Erythroblast (primary cell): ENCODE data around the gene DPP4.

Experiments
- DNase-seq, 2 experiments: peaks; one replicate each; lab custom pipeline; 2025; lab: John Stamatoyannopoulos, UW
- GATA1 ChIP-seq: IDR thresholded peaks from 2 replicates; pipeline ENCODE4 v1.6.1; 2011; ENCODE audit warnings: low read depth, mild to moderate bottlenecking, control low read depth, low read length, moderate library complexity
- POLR2A ChIP-seq: IDR thresholded peaks from 2 replicates; pipeline ENCODE4 v1.6.1; 2011; ENCODE audit warnings: mild to moderate bottlenecking, low read length

Gene DPP4

DNA sequence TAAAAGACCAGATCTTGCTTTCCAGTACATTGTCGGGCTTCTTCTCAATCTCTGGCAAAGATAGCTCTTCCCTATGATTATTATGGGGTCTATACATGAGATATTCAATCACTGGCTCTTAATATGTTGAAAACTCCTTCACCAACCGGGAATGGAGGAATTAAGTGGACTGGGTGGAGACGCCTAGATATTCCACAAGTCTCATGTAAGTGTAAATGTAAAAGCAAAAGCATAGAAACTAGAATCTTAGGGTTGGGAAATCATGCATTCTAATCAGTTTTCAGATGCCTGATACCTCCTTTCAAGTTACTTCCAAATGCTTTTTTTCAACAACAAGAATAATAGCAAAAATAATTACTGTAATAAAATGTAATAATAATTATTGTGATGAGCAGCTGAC, 38.0 kb downstream of the DPP4 start:
- no peak for DNase-seq
- TF ChIP-seq POLR2A (no peak), GATA1 (no peak)

DNA sequence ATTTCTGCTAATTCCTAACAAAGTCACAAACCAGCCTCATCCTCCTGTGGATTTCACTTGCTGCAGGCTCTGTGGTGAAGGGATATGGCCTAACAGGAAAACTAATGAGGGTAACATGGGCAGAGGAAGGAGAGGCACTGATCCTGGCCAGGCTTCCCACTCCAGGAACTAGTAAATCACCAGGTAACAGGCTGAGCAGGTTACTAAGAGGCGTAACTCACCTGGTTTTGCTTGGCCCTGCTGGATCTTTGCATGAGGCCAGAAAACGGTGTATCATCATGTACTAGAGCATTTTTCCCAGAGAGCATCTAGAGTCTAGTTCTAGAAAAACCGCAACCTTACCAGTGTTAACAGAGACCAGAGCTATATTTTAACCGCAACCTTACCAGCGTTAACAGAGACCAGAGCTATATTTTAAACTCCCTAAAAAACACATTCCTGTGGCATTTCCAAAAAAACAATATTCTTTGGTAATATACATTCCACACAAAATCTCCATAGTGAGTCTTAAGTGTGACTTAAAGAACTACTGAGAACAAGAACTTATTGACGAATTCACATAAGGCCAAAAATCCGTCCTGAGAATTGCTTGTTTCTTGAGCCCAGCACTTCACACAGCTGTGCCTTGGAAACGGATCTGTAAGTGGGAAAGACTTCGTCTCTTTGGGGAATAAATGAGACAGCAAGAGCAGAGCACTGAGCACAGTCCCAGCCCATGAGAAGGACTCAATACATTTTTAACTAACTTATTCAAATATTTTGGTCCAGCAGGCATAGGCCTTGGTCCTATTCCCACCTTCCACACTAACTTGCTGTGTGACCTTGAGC, 43.4 kb downstream of the DPP4 start:
- TF ChIP-seq GATA1 (no peak), POLR2A (no peak)
- no peak for DNase-seq

DNA sequence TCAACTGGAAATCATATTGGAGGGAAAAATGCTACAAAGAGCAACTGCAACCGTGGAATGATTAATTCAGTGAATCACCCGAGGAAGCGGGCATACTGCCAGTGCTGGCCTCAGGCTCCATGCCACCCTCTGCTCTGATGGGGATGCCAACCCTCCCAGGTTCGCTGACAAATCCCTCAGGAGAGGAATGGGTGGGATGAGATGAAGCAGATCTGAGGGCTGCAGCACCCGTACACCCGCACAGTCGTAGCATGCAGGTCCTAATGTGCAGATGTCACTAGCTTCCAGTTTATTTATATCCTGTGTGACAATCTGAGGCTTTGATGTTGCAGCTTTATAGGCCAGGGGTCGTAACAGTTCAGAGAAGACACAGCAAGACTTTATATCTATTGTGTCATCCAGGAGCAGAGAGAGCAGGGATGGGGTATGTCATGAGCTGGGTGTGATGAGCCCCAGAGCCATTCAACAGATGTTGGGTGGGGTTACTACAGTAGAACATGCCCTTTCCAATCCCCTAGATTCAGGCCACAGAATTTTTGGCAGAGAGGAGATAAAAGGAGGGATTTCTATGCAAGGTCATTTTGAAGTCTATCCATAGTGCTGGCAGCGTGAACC, 44.6 kb downstream of the DPP4 start:
- TF ChIP-seq GATA1 (no peak), POLR2A (no peak)
- DNase-seq = no peak

DNA sequence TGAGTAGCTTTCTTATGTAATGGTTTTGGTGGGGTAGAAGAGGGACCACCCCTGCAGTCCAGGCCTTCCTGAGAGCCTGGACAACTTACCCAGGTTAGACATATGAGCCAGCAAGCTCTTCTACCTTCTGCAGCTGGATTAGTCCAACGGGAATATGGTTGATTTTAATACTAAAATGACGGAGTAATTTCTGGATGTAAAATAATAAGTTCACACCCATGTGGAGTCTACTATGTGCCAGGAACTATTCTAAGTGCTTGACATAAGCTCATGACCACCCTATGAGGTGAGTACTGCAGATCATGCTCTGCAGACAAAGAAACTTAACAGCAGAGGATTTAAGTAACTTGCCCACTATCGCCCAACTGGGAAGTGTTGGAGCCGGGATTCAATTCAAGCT, 45.5 kb downstream of the DPP4 start:
- TF ChIP-seq GATA1 (no peak), POLR2A (no peak)
- DNase-seq = no peak

DNA sequence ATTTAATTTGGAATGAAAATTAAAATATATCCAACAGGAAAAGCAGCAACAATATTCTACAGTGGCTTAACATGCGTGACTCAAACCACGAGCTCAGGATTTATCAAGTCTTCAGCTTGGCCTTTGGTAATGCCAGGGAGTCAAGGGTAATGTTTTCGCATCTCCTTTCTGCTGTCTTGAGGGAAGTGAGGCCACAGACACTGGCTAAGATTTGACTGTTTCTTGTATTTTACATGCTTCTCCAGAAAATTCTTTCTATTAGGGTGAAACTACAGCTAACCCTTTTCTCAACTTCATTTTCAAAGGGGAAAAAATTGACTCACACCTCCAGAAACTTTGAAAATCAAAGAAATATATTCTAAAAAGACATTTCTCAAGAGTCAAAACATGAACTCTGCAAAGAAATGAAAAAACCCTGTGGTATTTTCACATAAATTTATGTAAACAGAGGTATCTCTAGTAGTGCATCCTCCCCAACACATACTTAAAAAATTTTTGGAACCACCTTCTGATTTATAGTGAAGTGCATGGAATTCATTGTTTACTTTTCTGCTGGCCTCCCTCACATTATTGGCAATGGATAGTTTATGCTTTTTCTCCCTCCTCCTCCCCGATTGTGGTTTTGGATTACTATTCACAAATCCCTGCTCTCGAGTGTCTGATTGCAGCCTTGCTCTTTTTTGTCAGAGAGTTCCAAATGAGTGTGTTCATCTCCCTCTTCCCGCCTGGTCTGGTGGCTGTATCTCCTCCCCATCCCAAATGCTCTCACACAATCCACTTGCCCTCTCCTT, 48.7 kb downstream of the DPP4 start:
- DNase-seq = no peak
- TF ChIP-seq POLR2A (no peak), GATA1 (no peak)

GRCh38 chr2:162022290-162022945, 51.6 kb downstream of the DPP4 start:
- no peak for DNase-seq
- no peak for TF ChIP-seq GATA1
- TF ChIP-seq POLR2A = no peak

DNA sequence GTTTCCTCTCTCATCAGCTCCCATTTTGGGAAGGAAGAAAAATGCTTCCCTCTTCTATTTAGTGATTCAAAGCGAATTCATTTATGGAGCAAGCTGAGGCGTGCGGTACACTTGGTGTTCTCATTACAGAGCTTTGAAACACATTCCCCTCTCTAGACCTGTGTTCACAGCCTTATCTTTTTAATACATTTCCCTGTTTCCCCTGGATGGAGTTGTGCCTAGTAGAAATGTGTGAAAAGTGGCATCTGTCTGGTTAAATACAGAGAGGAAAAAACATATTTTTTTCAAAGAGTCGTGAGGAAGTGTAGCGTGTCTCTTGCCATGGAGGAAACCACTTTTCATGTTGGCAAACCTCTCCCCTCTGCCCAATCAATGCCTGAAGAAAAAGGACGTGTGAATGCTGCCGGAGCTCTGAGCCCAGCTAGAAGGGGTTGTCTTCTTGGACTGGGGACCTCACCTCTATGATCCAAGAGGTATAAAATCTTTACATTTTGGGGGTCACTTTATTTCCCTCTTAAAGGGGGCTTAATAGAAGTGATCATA, 52.4 kb downstream of the DPP4 start:
- DNase-seq = no peak
- no peak for TF ChIP-seq POLR2A
- TF ChIP-seq GATA1 = no peak

GRCh38 chr2:162018530-162018929, 55.5 kb downstream of the DPP4 start:
- no peak for DNase-seq
- TF ChIP-seq GATA1 (no peak), POLR2A (no peak)

DNA sequence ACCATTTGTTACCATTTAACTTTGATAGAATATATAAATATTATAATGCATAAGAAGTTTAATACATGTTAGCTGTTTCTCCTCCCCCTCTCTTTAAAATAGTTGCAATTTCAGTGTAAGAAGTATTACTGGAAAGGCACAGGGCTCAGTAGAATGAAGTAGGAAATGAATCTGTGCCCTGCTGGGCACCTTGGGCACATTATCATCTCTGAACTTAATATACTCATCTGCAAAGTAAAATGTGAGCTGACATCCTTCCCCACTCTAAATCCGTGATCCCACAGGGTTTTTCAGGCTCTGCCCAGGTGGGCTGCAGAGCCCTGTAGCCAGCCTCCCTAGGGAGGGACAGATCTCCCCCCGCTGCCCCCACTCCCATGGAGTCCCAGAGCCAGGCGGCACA, 56.8 kb downstream of the DPP4 start:
- DNase-seq = no peak

GRCh38 chr2:162016080-162016479, 57.9 kb downstream of the DPP4 start:
- TF ChIP-seq GATA1 (no peak), POLR2A (no peak)
- no peak for DNase-seq

More for the DNA sequence above, 56.8 kb downstream of the DPP4 start:
- TF ChIP-seq GATA1 (no peak), POLR2A (no peak)

DNA sequence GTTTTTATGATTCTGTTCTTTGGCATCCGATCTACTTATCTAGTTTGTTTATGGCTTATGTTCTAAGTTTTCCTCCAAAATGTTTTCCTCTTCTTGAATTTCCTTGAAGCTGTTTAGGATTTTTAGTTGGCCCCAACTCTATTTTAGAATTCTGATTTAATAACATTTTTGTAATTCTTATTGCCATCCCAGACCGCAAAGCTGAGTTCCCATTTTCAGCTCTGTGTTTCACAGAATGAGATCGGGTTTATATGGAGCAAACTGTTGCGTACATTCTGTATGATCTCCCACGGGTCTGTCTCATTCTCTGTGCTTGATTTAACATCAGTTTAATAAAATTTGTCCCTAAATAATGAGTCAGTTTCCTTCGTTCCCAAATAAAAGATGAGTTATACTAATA, 59.3 kb downstream of the DPP4 start:
- no peak for DNase-seq
- no peak for TF ChIP-seq POLR2A
- no peak for TF ChIP-seq GATA1

DNA sequence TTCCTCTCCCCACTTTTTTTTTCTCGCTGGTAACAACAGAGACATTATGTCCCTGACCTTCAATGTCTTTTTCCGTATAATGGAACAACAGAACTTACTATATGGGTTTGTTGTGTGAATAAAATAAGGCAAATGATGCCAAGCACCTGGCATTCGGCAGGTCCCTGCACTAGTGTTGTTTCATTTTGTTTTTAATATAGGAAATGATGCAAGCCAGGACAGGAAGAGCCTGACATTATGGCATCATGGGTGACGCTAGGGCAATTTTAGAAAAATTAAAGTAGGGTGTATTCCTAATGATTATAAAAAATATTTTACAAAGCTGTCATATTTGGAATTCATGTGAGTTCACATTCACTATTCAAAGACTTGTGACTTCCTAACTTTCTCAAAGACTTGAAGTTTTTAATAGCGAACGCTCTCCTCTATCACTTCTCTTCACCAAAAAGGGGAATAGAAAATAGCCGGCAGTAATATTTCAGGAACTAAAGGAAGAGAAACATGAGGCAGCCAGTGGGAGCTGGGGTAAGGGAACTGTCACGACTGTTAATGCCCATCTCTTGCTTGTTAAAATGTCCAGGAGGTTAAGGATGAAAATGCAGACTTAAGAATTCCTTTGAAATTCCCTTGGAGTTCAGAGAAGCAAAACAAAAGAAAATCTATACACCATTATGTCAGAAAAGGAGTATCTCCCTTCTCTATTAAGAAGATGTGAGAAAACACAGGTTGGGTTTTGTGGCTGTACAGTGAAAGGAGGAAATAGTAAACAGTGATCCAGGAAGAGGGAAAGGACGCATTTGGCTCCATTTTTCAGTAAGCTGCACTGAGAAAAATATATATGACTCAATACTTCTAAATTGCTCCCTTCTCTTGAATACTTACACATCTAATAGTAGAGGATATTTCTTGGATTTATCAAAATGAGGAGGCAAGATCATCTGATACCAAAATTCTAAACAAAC, 60.2 kb downstream of the DPP4 start:
- TF ChIP-seq POLR2A = no peak
- TF ChIP-seq GATA1 = no peak
- DNase-seq = no peak
